LHCN-M2 (cell line): Measurements from ENCODE around the gene COPS3. TPM values are rescaled to one million over a fixed set of nuclear protein-coding genes. Genes with fewer than 3 reads are reported as not detected.

Experiments used
- DNase-seq: peaks from one replicate; pipeline ENCODE4 v3.0.0-alpha.2; 2012; ENCODE audit warnings: low read depth
- total RNA-seq: library from RNA; depleted of rRNA; stranded (reverse); fragments of >200 nt; gene quantifications from 2 replicates; pipeline ENCODE4 v1.2.3, GENCODE V29; 2014

Gene COPS3
- total RNA-seq, 1 experiment from 2014 or later, result 117 TPM

DNA sequence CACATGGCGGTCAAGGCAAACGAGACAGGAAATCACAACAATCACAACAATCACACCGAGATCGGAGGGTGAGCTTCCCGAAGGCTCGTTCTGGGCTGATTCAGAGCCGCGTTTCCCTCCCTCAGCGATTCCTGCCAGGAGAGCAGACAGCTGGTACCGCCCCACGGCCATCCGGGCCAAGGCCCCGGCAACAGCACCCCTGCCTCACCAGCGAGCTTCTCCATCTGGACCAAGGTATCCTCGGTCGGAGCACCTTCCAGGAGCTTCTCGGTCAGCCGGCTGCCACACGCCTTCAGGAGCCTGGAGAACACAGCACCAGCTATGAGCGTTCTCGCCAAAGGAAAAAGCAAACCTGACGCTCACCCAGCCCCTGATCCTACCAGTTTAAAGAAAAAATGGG, 59.7 kb downstream of the COPS3 start:
- DNase-seq, result no peak

DNA sequence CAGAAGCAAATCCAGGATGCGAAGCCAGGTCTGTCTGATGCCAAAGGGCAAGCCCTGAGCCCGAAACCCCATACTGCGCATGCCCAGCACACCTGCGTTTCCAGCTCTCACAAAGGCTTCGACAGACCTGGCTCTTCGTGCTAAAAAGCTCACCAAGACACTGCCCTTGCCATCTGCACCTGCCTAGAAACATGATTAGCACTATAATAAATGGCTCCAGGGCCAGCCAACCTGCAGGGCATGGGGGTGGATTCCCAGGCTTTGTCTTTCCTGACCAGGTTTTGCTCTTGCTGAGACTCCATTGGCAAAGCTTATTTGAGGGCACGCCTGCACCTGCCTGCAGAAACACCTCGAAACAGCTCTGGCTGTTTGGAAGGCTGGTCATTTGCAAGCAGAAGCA, 60.5 kb downstream of the COPS3 start:
- DNase-seq, result no peak

DNA sequence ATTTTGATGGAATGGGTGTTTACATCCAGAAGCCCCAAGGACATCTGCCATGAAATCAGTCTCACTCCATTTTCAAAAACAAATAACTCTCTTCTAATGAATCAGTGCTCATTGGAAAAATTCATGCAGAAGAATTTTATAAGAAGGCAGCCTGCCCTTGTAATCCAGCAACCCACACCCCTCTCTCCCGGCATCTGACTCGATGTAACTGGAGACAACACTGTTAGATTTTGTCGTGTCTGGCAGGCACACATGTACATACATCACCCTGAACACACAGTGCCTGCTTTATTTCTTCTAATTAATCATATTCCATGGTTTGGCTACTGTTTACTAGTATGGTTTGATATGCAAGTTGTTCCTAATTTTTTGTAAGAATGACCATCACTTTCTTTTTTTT, 63.1 kb downstream of the COPS3 start:
- no peak for DNase-seq

DNA sequence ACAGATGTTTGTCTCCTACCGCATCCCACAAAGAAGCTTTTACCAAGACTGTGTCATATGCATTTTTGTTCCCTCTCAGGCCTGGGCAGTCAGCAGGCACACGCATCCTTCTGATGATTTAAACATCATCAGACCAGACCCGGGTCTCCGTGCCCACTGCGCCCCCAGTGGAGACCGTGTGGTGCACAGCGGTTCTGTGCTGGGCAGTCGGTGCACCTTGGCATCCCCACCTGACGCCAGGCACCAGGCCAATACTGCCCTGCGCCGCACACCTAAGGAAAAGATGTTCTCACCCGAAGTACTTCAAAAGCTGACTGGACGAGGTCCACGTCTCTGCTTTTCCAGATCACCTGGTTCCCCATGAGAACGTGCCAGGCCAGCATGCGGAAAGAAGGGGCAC, 64.3 kb downstream of the COPS3 start:
- DNase-seq, result no peak

DNA sequence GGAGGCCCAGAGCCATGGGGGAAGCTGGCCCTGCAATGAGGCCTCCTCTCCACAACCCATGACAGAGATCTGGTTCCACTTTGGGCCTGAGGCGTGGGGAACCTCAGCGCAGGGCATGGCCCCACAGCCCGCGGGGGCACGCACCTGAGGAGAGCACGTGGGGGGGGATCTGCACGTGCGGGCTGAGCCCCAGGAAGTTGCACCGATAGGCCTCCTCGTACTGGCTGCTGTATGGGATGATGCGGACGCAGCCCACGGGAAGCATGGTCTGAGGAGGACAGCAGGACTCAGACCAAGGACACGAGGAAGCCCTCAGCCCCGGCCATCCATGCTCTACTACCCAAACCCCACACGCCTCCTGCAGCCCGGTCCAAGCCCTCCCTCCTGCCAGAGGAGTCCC, 64.8 kb downstream of the COPS3 start:
- DNase-seq, result no peak

DNA sequence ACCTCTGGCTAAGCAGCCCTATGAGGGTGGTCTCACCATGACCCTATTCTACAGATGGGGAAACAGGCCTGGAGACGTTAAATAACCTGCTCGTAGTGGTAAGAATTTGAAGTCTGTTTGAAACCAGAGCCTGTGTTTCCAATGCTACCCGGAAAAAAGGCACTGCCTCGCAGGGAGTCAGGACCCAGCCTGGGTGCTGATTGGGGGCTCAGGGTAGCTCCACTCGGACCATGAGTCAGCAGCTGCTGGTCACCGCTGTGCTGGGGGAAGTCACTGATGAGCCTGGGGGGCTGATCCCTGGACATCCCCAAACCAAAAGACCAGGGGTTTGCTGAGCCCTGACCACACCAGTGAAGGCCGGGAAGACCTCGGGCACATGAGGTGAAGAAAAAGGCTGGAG, 65.5 kb downstream of the COPS3 start:
- no peak for DNase-seq

DNA sequence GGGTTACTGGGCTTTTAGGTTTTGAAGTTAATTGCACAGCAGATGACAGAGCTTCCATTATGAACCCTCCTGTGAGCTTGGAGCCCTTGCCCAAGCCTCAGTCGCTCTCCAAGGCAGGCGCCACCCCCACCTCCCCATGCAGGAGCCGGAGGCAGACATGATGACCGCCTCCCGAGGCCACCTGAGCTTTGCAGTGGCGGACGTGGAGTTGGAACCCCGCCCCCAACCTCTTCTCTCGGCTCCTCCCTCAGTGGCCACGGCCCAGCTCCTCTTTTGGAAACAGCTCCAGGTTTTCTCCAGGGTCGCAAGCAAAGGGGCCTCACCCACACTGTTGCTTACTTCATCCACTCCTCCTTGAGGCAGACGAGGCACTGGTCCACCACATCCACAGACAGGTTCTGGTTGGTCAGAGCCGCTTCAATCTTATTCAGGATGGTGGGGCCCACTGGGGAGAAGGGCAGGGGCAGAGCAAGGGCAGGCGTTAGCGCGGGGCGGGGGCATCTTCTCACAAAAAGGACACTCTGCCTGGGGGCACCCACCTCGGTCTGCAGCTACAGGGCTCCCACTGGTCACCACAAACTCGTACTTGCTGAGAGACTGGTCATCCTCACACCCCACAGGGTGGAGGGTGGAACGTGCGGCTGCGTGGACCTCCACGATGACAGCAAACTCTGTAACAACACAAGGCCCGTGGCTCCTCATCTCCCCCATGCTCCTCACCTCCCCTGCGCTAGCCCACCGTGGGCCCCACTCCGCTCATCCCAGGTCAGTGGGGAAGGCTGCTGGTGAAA, 66.2 kb downstream of the COPS3 start:
- DNase-seq, result no peak

DNA sequence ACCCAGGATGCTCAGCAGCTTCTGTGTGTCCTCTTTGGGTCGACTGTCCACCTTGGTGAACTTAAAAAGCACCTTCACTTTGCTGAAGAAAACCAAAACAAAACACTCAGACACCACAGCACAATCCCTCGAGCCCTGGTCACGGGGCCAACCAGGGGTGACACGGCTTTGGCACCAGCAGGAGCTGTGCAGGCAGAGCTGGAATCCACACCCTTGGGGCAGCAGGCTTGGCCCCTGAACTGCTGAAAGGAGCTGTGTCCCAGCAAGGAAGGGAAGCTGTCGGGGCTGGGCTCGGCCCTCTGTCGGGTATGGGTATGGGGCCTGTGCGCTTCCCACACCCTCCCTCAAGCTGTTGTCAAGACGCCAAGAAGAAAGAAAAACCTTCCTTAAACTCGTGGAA, 67.3 kb downstream of the COPS3 start:
- no peak for DNase-seq

DNA sequence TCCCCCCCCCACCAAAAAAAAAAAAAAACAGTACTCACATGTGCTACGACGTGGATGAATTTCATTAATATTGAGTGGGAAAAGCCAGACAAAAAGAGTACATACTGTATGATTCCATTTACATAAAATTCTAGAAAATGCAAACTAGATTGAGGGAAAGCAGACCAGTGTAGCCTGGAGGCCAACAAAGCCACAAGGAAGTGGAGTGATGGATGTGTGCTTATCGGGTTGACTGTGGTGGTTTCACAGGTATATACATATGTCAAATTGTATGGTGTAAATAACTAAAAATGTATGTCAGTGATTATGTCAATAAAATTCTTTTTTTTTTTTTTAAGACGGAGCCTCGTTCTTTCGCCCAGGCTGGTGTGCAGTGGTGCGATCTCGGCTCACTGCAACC, 73.0 kb downstream of the COPS3 start:
- DNase-seq, result no peak

DNA sequence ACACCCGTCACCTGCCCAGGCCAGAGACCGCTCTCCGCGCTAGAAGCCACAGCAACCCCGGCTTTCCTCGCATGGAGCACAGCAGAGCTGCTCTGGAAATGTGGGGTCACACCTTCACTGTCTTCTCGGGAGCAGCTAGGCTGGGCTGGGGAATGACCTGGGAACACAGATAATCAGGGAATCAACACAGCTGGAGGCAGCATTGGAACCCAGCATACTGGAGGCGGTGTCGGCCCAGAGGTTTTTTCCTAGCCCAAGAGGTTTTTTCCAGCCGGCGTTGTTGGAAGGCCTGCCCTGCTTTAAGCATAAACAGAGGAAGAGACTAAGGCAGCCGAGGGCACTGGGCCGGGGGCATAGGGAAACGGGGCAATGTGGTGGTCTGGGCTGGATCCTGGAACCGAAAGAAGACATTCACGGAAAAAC, 74.1 kb downstream of the COPS3 start:
- no peak for DNase-seq

DNA sequence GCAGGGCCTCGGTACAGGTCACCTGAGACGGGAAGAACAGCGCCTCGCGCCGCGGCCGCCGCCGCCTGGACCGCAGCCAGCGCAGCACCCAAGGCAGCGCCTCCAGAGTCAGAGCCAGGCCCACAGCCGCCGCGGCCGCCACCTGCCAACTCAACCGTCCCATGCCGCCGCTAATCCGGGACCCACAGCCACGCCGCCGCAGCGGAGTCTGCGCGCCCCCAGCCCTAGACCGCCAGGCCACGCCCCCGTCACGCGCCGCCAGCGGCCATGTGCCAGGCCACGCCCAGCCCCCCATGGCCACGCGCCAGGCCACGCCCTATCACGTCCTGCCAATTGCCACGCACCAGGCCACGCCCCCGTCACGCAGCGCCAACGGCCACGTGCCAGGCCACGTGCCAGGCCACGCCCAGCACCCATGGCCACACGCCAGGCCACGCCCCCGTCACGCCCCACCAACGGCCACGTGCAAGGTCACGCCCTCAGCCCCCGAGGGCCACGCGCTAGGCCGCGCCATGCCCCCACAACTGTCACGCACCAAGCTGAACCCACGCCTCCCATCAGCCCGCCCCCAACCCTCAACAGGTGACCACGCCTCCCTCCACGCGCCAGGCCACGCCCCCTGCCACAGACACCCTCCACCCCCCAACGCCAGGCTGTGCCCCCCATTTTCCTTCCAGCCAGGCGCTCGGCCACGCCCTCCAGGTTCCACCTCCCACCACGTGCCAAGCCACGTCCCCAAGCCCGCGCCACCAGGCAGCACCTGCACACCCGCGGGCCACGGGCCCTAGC, 74.7 kb downstream of the COPS3 start, which contains the start of gene PLD6:
TSS of gene PLD6 (minus strand) at position 210 of the 789 bp plus-strand sequence. CDS start at position 163, 47 bp downstream.
- peak; percentile 75 for DNase-seq

DNA sequence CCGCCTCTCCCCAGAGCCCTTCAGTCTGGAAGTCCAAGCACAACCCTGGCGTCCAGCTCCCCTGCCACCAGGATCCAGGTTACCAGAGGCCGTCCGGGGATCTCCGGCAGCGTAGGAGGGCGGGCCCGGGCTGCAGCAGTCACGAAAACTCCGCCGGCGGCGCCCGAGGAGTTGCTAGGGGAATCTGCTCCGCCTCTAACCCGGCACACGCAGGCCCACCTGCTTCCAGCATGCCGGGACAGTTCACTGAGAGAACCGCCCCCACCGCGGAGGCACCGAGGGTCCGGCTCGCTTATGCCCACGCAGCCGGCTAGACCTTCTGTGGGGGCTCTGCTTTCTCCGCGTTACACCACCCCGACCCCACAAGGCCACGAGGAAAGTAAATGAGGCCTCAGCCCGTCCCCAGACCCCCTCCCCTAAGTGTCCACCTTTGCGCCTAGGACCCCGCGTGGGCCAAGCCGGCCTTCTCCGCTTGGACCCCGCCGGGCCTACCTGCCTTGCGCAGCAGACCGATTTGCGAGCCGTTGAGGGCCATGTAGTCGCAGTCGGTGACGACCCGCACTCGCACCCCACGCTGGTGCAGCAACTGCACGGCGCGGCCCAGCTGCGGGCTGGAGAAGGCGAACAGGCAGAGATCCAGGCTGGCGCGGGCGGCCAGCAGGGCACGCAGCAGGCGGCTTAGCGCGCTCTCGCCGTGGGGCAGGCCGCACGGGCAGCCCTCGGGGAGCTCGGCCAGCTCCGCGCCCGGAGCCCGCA, 75.5 kb downstream of the COPS3 start:
- DNase-seq, result peak; percentile 53

DNA sequence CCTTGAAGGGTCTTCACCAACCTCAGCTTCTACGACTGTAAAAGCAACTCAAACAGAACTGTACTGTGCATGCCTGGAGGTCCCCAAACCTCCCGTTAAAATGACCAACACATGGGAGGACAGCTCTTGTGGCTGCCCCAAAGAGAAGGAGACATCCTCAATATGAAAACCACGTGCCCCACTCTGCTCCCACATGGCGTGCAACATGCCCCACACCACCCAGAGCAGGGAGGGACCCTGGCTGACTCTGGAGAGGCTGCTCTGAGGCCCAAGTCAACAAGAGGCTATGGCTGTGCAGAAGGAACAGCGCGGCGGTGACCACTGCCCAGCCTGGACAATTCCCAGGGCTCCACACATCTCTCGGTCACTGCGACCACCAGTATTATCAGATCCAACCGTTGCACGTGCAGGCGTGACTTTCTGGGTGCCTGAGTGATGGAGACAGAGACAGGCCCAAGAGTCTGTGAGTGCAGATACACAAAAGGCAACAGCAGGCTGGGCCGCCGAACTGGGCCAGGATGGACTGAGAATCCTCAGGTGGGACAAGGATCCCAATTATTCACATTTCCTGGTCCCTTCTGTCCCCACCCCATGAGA, 76.3 kb downstream of the COPS3 start:
- no peak for DNase-seq

DNA sequence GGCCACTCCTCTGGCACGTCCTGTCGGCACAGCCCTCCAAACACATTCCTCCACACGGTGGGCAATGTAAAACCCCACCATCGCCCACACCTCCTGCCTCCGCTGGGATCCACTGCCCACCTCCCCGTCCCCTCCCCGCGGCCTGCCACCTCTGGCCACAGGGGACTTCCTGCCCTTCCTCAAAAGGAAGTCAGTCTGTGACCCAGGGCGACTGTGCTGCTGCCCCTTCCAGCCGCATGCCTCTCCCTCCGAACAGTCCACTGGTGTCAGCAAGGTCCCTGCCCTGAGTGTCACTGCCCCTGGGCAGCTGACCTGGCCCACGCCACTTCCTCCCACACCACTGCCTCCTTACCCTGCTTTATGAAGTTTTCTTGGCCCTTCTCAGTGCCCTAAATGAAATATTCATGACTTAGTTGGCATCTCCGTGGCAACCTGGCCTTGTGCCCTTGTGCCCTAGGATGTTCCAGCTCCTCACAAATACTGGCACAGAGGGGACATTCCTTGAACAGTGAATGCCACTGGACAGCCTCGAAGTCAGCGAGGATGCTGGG, 76.9 kb downstream of the COPS3 start:
- peak; percentile 18 for DNase-seq

DNA sequence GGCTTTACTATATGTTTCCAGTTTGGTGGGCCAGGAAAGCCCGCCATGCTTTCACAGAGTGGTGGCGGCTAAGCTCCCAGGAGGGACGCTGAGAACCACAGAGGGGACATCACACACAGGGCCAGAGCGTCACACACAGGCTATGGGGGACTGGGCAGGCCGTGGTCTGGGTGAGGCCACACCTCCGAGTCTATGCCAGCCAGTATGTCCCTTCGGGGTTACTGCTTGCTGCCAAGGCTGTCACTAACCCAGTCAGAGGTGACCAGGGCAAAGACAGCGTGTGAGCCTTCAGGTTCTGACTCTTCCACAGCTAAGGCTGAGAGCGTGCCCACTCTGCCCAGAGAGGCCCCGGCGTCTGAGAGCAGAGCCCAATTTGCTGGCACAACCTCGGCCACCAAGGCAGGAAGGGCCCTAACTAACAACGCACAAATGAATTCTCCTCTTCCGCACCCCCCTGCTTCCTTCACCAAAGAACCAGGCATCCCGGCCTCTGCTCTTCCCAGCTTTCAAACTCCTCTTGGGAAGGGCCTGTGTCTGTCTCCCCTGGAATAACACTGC, 77.8 kb downstream of the COPS3 start:
- no peak for DNase-seq

DNA sequence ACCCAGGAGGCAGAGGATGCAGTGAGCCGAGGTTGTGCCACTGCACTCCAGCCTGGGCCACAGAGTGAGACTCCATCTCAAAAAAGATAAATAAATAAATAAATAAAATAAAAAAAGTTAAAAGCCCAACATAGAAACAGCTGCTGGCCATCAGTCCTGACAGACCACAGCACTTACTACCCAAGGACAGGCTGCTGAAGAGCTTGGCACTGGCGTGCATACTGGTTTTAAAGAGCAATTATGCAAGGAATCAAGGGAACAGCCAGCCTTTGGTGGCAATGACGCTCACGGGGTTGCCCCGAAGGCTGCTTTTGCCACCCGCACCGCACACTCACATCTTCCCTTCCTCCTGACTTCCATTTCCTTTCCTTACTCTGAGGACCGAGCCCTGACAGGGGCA, 79.1 kb downstream of the COPS3 start:
- DNase-seq, result peak; percentile 38

DNA sequence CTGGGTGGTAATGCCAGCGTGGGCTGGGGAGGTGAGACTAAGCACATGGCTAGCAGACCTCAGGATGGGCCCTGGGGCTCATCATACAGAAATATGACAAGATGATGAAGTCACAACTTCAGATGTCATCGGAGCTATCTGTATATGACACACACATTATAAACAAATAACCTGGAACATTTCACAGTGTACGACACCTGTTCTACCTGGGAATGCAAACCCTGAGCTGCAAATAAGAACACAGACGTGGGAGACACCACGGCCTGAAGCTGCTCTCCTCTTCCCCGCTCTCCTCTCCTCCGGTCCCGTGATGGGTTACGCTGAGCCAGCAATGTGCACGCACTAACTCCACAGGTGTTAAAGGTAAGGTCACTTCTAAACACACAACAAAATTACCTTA, 79.8 kb downstream of the COPS3 start:
- DNase-seq, result no peak

DNA sequence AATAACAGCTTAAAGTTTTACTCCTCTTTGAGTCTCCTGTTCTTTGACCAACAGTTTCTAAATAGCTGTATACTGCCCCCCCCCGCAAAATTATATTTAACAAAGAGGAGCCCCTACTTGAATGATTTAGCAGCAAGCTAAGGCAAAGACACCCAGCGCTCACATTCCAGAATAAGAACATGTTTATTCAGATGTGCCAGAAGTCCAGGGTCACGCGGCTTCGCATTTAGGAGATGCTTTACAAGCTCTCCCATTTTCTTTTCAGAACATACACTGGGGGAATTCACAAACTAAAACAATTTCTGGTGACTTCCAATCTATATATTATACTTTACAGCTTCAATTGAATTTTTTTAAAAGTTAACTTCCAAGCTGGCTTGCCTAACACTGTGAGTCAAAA, 80.2 kb downstream of the COPS3 start:
- DNase-seq, result no peak

DNA sequence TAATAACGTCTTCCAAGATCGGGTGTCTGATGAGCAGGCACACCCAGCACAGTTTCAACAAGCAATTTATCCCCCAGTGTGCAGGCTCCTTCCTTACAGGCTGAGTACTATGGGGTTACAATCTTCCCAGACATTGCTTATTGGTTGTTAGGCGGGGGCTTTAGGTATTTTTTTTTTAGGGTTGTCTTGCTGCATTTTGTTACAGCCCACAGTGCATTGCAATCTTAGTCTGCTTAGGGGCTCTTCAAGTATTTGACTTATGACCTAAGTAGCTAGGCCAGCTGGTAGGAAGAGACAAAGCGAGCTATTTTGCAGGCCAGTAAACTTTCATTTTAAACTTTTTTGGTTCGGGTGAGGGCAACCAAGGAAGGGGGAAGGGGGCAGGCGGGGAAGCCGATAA, 80.7 kb downstream of the COPS3 start:
- no peak for DNase-seq

DNA sequence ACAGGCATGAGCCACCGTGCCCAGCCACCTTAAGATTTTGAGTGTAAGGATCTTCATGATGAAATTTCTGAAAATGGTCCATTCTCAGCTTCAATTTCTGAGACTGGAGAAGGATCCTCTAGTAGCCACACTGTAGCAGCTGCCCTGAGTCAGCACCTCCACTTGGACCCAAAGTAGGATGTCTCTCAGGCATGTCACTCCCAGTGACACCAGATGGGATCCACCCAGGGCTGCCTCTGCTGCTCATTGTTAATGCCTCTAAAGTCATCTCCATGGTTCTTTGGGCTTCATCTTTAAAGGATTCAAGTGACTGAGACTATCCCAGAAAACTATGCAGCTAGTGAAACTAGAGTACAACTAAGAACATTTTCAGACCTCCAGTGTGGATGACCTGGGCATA, 82.8 kb downstream of the COPS3 start:
- peak; percentile 41 for DNase-seq

DNA sequence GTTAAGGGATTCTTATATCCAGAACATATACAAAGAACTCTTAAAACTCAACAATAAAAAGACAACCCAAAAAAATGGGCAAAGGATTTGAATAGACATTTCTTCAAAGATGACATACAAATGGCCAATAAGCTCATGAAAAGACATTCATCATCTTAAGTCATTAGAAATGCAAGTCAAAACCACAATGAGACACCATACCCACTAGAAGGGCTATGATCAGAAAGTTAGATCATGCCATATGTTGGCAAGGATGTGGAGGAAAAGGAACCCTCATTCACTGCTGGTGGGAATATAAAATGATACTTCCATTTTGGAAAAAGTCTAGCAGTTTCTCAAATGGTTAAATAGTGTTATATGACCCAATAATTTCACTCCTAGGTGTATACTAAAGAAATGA, 84.3 kb downstream of the COPS3 start:
- DNase-seq, result peak; percentile 65
